Breast epithelium (tissue), 3 donors: Measurements from ENCODE around the gene GDA.

Experiments
- POLR2AphosphoS5 ChIP-seq, 3 donors: sonication (generic); formaldehyde crosslinking; IDR thresholded peaks; one replicate each; pipeline ENCODE4 v1.6.1; 2017; ENCODE audit warnings: antibody characterized with exemption in 3 of 3
- TF ChIP-seq, protein P1 (sequence below), 3 donors: fragments of 450-650 bp; IDR thresholded peaks; one replicate each; pipeline ENCODE4 v1.5.1; 2016 to 2017; ENCODE audit warnings: antibody characterized with exemption in 3 of 3, mild to moderate bottlenecking in 3 of 3, moderate library complexity in 3 of 3

DNA sequence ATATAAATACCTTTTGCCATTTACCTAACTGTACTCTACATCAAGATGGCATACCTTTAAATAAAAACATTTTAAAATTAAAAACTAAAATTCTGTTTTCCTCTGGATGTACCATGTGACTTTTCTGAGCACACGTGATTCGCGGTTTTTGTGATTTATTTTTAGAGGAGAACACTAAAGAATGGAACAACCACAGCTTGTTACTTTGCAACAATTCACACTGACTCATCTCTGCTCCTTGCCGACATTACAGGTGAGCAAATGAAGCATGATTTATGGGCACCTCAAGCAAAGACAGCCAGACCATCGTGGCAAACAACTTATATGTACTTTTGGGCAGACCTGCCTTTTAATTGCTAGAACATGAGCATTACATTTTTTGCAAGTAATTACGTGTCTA lies 61.3 kb downstream of the GDA start:
- TF ChIP-seq, protein P1, sequence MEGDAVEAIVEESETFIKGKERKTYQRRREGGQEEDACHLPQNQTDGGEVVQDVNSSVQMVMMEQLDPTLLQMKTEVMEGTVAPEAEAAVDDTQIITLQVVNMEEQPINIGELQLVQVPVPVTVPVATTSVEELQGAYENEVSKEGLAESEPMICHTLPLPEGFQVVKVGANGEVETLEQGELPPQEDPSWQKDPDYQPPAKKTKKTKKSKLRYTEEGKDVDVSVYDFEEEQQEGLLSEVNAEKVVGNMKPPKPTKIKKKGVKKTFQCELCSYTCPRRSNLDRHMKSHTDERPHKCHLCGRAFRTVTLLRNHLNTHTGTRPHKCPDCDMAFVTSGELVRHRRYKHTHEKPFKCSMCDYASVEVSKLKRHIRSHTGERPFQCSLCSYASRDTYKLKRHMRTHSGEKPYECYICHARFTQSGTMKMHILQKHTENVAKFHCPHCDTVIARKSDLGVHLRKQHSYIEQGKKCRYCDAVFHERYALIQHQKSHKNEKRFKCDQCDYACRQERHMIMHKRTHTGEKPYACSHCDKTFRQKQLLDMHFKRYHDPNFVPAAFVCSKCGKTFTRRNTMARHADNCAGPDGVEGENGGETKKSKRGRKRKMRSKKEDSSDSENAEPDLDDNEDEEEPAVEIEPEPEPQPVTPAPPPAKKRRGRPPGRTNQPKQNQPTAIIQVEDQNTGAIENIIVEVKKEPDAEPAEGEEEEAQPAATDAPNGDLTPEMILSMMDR (IDR thresholded peaks at IDR 0.05), result no peak
- no peak for TF ChIP-seq POLR2AphosphoS5 (IDR thresholded peaks at IDR 0.05)
